ENCODE data around the gene CUX1. TPM values are rescaled to one million over a fixed set of nuclear protein-coding genes. Genes with fewer than 3 reads are reported as not detected.

CUX1 gene
- total RNA-seq, 3 donors from 2014 or later = 85.2 to 167 (median 120) TPM

DNA sequence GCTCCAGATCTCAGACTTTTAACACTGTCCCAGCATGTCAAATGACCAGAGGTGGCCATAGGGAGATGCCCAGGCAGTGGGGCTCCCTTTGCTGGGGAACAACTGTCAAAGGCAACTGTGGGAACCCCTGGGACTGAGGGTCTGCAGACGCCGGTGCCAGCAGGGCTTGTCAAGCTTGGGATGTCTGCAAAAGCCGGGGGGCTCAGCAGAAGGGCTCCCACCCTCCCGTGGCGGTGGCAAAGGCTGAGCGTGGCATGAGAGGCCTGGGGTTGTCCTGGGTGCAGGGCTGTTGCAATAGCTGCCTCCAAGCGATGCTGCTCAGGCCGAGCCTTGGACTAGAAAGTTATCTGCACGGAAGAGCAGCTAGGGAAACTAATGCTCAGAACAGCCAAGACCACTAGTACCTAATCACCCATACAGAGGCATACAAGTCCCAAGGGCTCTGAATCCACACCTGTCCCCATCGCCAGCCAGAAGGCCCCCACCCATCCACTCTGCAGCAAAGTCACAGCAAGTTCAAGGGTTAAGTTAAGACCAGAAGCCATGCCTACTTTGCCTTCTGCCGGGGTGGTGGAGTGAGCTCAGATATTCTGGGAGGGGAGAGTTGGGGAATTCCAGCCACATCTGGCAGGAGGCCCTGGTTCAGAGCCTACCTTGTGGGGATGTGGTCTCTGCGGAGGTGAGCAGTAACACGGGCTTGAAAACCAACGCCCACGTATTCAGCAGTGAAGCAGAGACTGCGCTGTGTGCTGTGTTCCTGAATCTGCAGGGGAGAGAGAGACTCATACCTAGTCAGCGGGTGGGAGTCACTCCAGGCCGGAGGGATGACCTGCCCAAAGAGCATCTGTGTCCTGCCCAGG, 473.9 kb downstream of the CUX1 start:
- Histone ChIP-seq H3K9me3 (no peaks in the 10 kb centered on the region), H3K4me3 (no peak overlapping the region), H3K36me3 (ENCODE audit: low read depth) (no peaks in the 10 kb centered on the region), H3K4me1 (ENCODE audit: low read depth) (peaks cover 16% of the 10 kb centered on the region)
- ATAC-seq = no peak
- DNase-seq = no peak
- TF ChIP-seq, protein P1, sequence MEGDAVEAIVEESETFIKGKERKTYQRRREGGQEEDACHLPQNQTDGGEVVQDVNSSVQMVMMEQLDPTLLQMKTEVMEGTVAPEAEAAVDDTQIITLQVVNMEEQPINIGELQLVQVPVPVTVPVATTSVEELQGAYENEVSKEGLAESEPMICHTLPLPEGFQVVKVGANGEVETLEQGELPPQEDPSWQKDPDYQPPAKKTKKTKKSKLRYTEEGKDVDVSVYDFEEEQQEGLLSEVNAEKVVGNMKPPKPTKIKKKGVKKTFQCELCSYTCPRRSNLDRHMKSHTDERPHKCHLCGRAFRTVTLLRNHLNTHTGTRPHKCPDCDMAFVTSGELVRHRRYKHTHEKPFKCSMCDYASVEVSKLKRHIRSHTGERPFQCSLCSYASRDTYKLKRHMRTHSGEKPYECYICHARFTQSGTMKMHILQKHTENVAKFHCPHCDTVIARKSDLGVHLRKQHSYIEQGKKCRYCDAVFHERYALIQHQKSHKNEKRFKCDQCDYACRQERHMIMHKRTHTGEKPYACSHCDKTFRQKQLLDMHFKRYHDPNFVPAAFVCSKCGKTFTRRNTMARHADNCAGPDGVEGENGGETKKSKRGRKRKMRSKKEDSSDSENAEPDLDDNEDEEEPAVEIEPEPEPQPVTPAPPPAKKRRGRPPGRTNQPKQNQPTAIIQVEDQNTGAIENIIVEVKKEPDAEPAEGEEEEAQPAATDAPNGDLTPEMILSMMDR (IDR thresholded peaks at IDR 0.05) = no peak
- intact Hi-C loops (cut with DNase I, micrococcal nuclease) = no loop called here

DNA sequence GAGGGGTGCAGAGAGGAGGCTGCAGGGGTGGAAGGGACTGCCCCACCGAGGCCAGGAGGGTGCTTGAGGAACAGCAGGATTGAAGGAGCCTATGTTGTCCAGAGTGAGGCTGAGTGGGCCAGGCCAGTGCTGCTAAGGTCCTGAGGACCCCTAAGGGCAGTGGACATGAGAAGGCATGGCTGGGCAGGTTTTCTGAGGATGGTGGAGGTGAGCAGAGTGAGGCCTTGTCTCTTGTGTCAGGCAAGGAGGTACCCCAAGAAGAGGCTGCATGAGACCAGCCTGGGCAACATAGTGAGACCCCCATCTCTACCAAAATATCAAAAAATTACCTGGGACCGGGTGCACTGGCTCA, 474.5 kb downstream of the CUX1 start:
- H3K36me3 ChIP-seq (ENCODE audit: low read depth) = no peaks in the 10 kb centered on the region
- ATAC-seq = no peak
- H3K9me3 ChIP-seq = no peaks in the 10 kb centered on the region
- peaks cover 16% of the 10 kb centered on the region for H3K4me1 ChIP-seq (ENCODE audit: low read depth)
- TF ChIP-seq, protein P1 (IDR thresholded peaks at IDR 0.05) = no peak
- no peak overlapping the region for H3K4me3 ChIP-seq
- no peak for DNase-seq
- intact Hi-C loops (cut with DNase I, micrococcal nuclease) = no loop called here

DNA sequence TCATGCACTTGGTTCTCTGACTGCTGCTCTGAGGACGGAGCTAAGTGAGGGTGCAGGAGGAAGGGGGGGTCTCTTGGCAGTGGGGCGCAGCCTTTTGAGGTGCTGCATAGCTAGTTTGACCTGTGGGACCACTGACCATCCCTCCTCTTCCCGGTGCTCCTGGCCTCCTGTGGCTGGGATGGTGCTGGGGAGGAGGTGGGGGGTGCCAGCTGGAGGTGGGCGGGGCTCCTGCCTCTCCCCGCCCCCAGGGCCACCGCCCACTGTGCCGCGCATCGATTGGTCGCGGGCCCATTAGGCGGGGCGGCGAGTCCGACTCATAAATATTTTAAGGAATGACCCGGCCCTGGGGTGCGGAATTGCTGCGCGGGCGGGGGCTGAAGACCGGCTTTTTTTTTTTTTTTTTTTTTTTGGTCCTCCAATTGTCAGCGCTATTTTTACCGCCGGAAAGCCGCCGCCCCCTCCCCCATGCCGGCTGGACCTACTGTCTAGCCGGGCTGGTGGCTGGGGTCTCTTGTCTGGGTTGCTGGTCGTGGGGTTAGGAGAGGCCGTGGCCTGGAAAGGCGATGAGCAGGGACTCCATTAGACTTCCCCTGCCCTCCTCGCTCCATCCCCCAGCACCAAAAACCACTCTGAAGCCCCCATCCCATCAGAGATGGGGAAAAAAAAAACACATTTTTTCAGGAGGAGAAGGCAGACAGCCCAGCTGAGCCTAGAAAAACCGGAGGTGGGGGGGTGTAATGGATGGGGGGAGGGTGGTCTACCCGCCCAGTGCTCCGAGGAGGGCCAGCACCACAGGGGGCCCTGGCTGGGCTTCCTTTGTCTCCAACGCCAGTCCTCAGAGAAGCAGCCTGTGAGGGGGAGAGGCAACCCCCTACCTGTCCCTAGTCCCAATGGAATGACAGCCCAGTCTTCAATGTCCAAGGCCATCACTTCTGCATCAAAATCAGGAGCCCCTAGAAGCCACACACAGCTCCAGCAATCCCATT, 475.7 kb downstream of the CUX1 start:
- DNase-seq (no peak), ATAC-seq (no peak)
- peaks cover 6% of the 10 kb centered on the region for H3K4me1 ChIP-seq (ENCODE audit: low read depth)
- TF ChIP-seq, protein P1 (IDR thresholded peaks at IDR 0.05) = no peak
- no peaks in the 10 kb centered on the region for H3K36me3 ChIP-seq (ENCODE audit: low read depth)
- H3K9me3 ChIP-seq = no peaks in the 10 kb centered on the region
- H3K4me3 ChIP-seq = no peak overlapping the region
- intact Hi-C loops (cut with DNase I, micrococcal nuclease) = no loop called here

DNA sequence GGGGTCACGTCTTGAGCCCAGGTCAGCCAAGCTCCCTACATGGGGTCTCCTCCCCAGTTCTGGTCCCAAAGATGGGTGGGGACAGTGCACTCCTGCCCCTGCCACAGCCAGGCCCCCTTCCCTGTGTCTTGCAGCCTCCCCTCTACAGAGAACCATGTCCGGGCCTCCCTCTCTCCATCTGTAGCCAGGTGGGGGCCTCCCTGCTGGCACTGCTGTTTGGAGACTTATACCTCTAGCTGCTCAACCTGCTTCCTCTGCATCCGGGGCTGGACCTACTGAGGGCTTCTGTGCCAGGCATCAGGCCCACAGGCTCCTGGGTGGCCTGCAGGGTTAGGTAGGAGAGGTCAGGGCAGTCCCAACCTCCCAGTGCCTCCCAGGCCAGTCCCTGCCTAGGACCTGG, 477.2 kb downstream of the CUX1 start:
- no peak for ATAC-seq
- H3K4me3 ChIP-seq = no peak overlapping the region
- no peaks in the 10 kb centered on the region for H3K4me1 ChIP-seq (ENCODE audit: low read depth)
- H3K36me3 ChIP-seq (ENCODE audit: low read depth) = no peaks in the 10 kb centered on the region
- TF ChIP-seq, protein P1 (IDR thresholded peaks at IDR 0.05) = no peak
- no peaks in the 10 kb centered on the region for H3K9me3 ChIP-seq
- intact Hi-C loops (cut with DNase I, micrococcal nuclease) = no loop called here
- no peak for DNase-seq

DNA sequence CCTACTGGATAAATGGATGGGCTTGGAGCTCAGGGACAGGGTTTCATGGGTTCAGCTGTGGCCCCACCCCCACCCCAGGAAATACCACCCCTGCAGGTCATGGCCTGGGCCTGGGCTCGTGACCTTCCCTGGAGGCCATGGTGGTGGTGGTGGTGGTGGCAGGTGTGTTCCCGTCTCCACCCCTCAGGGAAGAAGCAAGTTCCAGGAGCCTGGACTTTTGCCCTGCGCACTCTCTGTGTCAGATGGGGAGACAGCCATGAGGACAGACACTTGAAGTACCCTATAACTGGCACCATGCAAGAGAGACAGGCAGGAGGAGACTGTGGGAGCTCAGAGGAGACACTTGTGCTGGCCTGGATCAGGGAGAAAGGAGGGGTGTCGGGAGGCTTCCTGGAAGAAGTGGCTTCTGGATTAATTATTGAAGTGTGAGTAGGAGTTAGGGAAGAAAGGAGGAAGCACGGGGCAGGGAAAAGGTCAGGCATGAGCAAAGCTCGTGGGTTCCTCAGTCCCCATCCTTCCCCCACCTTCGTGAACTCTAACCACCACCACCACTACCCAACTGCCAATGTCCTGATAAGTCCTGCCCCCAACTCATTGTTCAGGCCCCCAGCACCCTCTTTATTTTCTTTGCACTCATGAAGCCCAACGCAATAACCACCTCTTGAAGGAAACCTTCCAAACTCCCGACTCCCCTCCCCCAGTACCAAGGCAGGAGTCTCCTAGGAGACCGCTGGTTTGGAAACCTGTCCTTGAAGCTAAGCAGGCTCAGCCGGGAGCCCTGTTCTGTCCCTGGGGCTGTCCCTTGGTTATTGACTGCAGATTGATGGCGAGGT, 478.1 kb downstream of the CUX1 start:
- no peaks in the 10 kb centered on the region for H3K9me3 ChIP-seq
- H3K36me3 ChIP-seq (ENCODE audit: low read depth) = no peaks in the 10 kb centered on the region
- H3K4me1 ChIP-seq (ENCODE audit: low read depth) = no peaks in the 10 kb centered on the region
- ATAC-seq = no peak
- TF ChIP-seq, protein P1 (IDR thresholded peaks at IDR 0.05) = no peak
- no peak for DNase-seq
- intact Hi-C loops (cut with DNase I, micrococcal nuclease) = no loop called here
- H3K4me3 ChIP-seq = no peak overlapping the region

Measured in mucosa of descending colon (tissue), 3 donors.